ENCODE results near the gene ADH1C.
"Not testable (repeated sequence)": the region's sequence is repeated elsewhere in the genome, so short reads cannot be mapped to it uniquely, and the experiment has no call there.

Gene ADH1C

DNA sequence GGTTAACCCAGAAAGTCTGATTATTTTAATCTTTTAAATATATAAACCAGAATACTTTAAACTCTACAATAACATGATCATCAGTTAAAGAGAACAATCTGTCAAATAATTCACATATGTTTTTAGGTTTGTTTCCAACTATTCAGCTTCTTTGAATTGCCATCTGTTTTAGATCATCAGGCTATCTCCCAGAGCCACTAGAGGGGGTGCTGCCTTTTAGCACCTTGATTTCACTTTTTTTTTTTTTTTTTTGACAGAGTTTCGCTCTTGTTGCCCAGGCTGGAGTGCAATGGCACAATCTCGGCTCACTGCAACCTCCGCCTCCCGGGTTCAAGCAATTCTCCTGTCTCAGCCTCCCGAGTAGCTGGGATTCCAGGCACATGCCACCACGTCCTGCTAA, 24.8 kb upstream of the ADH1C start:
- H3K4me3 ChIP-seq (ENCODE audit: low read depth, low read length), result not testable (repeated sequence)
- TF ChIP-seq, protein P1, sequence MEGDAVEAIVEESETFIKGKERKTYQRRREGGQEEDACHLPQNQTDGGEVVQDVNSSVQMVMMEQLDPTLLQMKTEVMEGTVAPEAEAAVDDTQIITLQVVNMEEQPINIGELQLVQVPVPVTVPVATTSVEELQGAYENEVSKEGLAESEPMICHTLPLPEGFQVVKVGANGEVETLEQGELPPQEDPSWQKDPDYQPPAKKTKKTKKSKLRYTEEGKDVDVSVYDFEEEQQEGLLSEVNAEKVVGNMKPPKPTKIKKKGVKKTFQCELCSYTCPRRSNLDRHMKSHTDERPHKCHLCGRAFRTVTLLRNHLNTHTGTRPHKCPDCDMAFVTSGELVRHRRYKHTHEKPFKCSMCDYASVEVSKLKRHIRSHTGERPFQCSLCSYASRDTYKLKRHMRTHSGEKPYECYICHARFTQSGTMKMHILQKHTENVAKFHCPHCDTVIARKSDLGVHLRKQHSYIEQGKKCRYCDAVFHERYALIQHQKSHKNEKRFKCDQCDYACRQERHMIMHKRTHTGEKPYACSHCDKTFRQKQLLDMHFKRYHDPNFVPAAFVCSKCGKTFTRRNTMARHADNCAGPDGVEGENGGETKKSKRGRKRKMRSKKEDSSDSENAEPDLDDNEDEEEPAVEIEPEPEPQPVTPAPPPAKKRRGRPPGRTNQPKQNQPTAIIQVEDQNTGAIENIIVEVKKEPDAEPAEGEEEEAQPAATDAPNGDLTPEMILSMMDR (IDR thresholded peaks at IDR 0.05; ENCODE audit: borderline replicate concordance, insufficient read depth, low read depth, low read length), result peak; percentile 26; the same call in 1 of the 2 replicates

DNA sequence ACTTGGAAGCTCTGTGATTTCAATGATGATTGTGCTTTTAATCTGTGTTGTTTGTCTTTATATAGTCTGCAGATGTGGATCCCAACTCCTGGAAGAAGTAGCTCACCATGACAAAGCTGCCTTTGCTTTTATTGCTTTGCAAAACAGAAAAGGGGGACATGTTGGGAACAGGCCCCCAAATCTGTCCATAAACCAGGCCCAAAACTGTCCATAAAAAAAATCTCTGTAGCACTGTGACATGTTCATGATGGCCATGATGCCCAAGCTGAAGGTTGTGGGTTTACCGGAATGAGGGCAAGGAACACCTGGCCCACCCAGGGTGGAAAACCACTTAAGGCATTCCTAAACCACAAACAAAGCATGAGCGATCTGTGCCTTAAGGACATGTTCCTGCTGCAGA, 19.9 kb upstream of the ADH1C start:
- not testable (repeated sequence) for H3K4me3 ChIP-seq (ENCODE audit: low read depth, low read length)

DNA sequence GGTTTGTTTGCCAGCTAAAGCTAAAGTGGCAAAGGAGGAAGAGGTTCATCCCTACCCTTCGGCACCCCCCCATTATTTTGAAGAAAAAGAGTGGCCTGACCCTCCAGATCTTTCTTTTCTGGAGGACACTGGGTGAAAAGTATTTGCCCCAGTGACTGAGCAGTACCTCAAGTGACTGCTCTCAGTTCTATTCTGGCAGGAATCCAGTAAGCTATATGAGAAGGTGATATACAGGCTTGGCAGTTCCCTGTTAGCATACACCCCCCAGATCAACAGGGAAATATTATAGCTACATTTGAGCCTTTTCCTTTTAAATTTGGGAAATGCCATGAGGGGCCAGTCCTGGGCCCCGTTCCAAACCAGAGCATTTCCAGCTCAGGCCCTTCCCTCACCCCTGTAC, 15.3 kb upstream of the ADH1C start:
- H3K4me3 ChIP-seq (ENCODE audit: low read depth, low read length), result not testable (repeated sequence)

DNA sequence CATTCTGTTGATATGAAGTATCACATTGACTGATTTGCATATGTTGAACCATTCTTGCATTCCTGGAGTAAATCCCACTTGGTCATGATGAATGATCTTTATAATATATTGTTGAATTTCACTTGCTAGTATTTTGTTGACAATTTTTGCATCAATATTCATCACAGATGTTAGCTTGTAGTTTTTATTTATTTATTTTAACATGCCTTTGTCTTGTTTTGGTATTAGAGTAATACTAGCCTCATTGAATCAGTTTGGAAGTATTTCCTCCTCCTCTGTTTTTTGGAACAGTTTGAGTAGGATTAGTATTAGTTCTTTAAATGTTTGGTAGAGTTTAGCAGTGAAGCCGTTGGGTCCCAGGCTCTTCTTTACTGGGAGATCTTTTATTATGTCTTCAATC, 13.9 kb upstream of the ADH1C start:
- H3K4me3 ChIP-seq (ENCODE audit: low read depth, low read length), result no peak overlapping the region
- TF ChIP-seq, protein P1 (IDR thresholded peaks at IDR 0.05; ENCODE audit: borderline replicate concordance, insufficient read depth, low read depth, low read length), result no peak

DNA sequence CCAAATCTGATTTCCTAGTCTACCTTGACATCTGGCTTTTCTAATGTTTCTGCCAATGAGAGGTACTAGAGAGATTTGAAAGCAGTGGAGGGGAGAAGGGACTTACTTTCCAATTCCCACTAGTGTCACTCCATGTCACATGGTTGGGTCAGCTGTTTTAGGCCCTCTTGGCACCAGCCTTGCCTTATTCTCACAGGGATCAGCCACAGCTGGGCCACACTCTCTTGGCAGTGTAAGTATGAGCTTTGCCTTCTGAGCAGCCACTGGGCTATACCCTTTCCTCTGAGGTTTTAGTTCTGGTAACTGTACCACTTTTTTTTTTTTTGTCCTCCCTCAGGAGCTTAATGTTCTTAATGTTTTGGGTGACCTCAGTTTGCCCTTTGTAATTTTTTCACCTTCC, 10.2 kb upstream of the ADH1C start:
- H3K4me3 ChIP-seq (ENCODE audit: low read depth, low read length), result no peak overlapping the region
- TF ChIP-seq, protein P1 (IDR thresholded peaks at IDR 0.05; ENCODE audit: borderline replicate concordance, insufficient read depth, low read depth, low read length), result no peak

DNA sequence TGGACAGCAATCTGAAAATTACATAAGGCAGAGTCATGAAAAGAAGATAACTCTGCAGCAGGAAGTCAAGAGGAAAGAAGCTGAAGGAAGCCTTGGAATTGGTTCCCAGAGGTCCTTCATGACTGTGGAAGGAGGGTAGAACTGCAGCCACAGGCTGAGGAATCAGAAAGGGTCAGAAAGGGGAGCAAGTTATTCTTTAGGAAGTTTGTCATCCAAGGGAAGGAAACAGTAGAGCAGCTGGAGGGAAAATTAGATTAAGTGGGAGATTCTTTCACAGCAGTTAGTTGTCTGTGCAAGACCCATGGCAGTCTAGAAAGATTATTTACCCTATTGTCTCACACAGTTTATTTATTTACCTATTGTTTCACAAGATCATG, 9.3 kb upstream of the ADH1C start:
- TF ChIP-seq, protein P1 (IDR thresholded peaks at IDR 0.05; ENCODE audit: borderline replicate concordance, insufficient read depth, low read depth, low read length), result no peak
- H3K4me3 ChIP-seq (ENCODE audit: low read depth, low read length), result no peak overlapping the region

DNA sequence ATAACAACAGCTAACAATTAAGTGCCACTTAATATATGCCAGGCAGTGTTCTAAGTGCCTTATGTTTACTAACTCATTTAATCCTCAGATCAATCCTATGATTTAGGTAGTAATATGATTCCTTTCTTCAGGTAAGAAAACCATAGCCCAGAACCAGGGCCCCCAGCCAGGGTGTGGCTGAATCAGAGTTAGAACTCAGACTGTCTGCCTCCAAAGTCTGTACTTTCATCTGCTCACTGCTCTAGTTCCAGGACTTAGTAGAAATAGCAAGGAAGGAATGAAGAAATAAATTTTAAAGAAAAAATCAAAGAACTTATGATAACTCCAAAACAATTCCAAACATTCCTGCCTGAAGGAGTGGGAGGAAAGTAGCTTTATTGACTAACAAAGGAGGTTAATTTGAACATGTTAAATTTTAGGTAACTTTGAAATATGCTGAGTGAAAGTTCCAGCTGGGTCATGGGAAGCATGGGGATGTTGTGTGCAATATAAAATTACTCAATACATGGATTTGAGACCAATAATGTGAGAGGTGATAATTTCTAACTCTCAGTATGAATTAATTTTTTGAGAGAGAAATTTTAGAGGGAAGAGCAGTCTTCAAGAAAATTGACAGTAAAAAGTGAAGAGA, 8.8 kb upstream of the ADH1C start:
- no peak overlapping the region for H3K4me3 ChIP-seq (ENCODE audit: low read depth, low read length)
- TF ChIP-seq, protein P1 (IDR thresholded peaks at IDR 0.05; ENCODE audit: borderline replicate concordance, insufficient read depth, low read depth, low read length), result no peak

DNA sequence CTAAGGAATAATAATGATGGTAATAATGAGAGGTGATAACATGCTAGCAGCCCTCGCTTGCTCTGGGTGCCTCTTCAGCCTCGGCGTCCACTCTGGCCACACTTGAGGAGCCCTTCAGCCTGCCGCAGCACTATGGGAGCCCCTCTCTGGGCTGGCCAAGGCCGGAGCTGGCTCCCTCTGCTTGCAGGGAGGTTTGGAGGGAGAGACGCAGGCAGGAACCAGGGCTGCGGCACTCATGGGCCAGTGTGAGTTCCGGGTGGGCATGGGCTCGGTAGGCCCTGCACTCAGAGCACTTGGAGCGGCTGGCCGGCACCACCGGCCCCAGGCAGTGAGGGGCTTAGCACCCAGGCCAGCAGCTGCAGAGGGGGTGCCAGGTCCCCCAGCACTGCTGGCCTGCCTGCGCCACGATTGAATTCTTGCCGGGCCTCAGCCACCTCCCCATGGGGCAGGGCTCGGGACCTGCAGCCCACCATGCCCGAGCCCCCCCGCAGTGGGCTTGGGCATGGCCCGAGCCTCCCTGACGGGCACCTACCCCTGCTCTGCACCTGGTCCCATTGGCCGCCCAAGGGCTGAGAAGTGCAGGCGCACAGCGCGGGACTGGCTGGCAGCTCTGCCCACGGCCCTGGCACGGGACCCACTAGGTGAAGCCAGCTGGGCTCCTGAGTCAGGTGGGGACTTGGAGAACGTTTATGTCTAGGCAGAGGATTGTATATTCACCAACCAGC, 7.1 kb upstream of the ADH1C start:
- TF ChIP-seq, protein P1 (IDR thresholded peaks at IDR 0.05; ENCODE audit: borderline replicate concordance, insufficient read depth, low read depth, low read length), result no peak
- no peak overlapping the region for H3K4me3 ChIP-seq (ENCODE audit: low read depth, low read length)

Data from GM12875 (cell line).